ENCODE data around the gene NINJ2.

The NINJ2 gene

DNA sequence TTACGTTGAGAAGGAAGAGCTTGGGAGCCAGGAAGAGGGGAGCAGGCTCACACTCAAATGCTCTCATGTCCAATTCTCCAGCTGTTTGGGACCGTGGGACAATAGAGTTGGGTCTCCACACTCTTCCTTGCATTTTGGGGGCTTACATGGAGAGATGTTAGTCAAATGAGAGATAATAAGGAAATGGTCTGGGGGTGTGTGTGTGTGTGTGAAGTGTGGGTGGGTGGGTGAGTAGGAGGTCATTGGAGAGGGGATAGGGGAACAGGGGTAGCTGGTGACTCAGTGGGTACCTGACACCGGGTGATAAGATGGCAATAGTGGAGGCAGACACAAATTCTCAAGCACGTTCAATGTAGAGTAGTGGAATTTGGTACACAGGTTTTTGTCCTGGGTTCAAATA lies 135.5 kb downstream of the NINJ2 start:
- TF ChIP-seq, protein P1, sequence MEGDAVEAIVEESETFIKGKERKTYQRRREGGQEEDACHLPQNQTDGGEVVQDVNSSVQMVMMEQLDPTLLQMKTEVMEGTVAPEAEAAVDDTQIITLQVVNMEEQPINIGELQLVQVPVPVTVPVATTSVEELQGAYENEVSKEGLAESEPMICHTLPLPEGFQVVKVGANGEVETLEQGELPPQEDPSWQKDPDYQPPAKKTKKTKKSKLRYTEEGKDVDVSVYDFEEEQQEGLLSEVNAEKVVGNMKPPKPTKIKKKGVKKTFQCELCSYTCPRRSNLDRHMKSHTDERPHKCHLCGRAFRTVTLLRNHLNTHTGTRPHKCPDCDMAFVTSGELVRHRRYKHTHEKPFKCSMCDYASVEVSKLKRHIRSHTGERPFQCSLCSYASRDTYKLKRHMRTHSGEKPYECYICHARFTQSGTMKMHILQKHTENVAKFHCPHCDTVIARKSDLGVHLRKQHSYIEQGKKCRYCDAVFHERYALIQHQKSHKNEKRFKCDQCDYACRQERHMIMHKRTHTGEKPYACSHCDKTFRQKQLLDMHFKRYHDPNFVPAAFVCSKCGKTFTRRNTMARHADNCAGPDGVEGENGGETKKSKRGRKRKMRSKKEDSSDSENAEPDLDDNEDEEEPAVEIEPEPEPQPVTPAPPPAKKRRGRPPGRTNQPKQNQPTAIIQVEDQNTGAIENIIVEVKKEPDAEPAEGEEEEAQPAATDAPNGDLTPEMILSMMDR (conservative IDR thresholded peaks at IDR 0.05) = no peak
- no peak overlapping the region for H3K27ac ChIP-seq

- H3K27ac ChIP-seq = no peak overlapping the region
- TF ChIP-seq, protein P1 (conservative IDR thresholded peaks at IDR 0.05) = no peak
These were observed 136.0 kb downstream of the NINJ2 start for GRCh38 chr12:527241-527640.

- TF ChIP-seq, protein P1 (conservative IDR thresholded peaks at IDR 0.05) = no peak
- H3K27ac ChIP-seq = no peak overlapping the region
These were observed 137.2 kb downstream of the NINJ2 start for GRCh38 chr12:526089-526488.

DNA sequence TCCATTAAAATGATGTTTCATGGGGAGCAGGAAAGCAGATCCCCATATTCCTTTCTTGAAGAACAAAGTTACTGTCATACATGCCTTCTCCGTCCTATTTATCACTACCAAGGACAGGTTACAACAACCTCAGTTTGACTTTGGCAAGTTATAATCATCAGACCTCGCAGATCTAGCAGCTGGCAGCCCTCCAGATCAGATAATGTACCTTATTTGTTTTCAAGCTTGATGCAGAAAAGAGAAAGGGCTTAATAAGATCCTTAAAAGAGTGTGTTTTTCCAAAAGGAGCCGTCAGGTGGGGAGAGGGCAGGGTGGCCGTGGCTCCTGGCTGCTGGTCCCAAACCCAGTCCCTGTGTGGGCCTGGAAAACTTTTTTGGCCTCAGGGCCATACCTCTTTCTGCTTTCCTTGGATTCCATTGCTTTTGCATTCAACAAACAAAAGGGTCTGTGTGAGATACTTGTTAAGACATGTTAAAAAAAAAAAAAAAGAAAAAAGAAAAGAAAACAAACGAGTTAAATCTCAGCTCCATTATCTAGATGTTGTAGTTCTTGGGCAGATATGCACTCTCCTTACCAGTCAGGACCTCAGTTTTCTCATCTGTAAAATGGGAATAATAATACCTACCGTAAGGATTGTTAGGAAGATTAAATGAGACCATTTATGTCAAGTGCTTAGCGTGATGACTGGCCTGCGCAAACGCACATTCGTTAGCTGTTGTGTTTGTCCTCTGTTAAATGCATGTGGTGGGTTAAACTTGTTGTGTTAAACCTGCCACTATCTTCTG lies 138.9 kb downstream of the NINJ2 start:
- TF ChIP-seq, protein P1 (conservative IDR thresholded peaks at IDR 0.05) = no peak
- H3K27ac ChIP-seq = peak overlapping the region; percentile 81

GRCh38 chr12:522692-523378 lies 140.4 kb downstream of the NINJ2 start:
- TF ChIP-seq, protein P1 (conservative IDR thresholded peaks at IDR 0.05) = no peak
- H3K27ac ChIP-seq = peak overlapping the region; percentile 81

DNA sequence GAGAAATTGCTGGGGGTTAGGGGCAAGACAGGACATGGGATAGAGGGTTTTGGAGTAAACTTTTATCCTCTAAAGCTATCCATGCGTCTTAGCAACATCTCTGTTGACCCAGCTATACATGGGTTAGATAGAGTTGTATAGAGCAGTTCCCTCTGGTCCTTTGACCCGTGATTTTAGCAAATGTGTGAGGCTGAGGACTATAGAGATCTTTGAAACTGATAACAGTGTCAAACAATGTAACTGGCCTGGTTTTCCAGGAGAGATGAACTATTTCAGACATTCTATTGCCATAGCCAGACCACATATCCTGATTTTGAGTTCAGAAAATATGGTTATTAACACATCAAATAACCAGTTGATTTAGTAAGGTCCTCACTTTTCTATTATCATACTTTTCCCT lies 143.1 kb downstream of the NINJ2 start:
- TF ChIP-seq, protein P1 (conservative IDR thresholded peaks at IDR 0.05) = no peak
- H3K27ac ChIP-seq = no peak overlapping the region

DNA sequence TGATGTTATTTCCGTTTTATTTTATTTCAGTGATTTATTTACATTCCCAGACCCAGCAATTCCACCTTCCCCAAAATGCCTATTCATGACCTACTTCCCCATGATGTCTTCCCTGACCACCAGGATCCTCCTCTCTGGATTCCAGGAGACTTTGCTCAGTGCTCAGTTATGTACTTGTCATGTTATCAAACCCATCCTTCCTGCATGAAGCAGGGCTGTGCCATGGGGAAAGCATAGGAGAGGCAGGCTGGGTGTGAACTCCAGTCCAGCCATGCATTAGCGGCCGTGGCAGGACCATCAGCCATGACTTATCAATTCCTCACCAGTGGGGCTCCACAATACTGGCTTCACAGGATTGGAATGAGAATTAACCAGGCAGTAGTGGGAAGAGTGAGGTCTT lies 145.7 kb downstream of the NINJ2 start:
- no peak overlapping the region for H3K27ac ChIP-seq
- TF ChIP-seq, protein P1 (conservative IDR thresholded peaks at IDR 0.05) = no peak

Data from VCaP (cell line).